H9 (cell line): Measurements from ENCODE around the gene TTC12. TPM values are rescaled to one million over a fixed set of nuclear protein-coding genes. Genes with fewer than 3 reads are reported as not detected.

ENCODE experiments used
- DNase-seq: peaks from one replicate; pipeline ENCODE4 v3.0.0-alpha.2; 2017
- H2AFZ ChIP-seq: one replicate; pipeline ENCODE4 v1.6.1; 2013; ENCODE audit warnings: mild to moderate bottlenecking, low read length, control low read depth, moderate library complexity
- H2AK5ac ChIP-seq: 2 replicates; pipeline ENCODE4 v1.6.1; 2013; ENCODE audit warnings: low read length, control low read depth, mixed read lengths; ENCODE audit not compliant: insufficient read length
- H2BK120ac ChIP-seq: one replicate; pipeline ENCODE4 v1.6.1; 2013; ENCODE audit warnings: low read depth, mild to moderate bottlenecking, low read length, control low read depth, inconsistent platforms; ENCODE audit not compliant: poor library complexity, severe bottlenecking
- H2BK12ac ChIP-seq: 2 replicates; pipeline ENCODE4 v1.6.1; 2013; ENCODE audit warnings: low read length, control low read depth, mixed read lengths, low read depth; ENCODE audit not compliant: insufficient read length
- H2BK15ac ChIP-seq: 2 replicates; pipeline ENCODE4 v1.6.1; 2013; ENCODE audit warnings: low read depth, low read length, control low read depth
- H2BK20ac ChIP-seq: one replicate; pipeline ENCODE4 v1.6.1; 2013; ENCODE audit warnings: low read depth, mild to moderate bottlenecking, low read length, control low read depth, inconsistent platforms; ENCODE audit not compliant: poor library complexity, severe bottlenecking
- H2BK5ac ChIP-seq: 2 replicates; pipeline ENCODE4 v1.6.1; 2013; ENCODE audit warnings: low read length, control low read depth, mixed read lengths; ENCODE audit not compliant: insufficient read length
- H3K14ac ChIP-seq: 2 replicates; pipeline ENCODE4 v1.6.1; 2013; ENCODE audit warnings: low read length, control low read depth; ENCODE audit not compliant: insufficient read depth
- H3K18ac ChIP-seq: 2 replicates; pipeline ENCODE4 v1.6.1; 2013; ENCODE audit warnings: low read depth, mild to moderate bottlenecking, mixed read lengths, low read length, control low read depth; ENCODE audit not compliant: insufficient read length
- H3K23ac ChIP-seq: 2 replicates; pipeline ENCODE4 v1.6.1; 2013; ENCODE audit warnings: low read length, control low read depth, mixed read lengths, low read depth; ENCODE audit not compliant: insufficient read length
- H3K23me2 ChIP-seq: 2 replicates; pipeline ENCODE4 v1.6.1; 2013; ENCODE audit warnings: low read depth, mild to moderate bottlenecking, mixed read lengths, low read length, control low read depth; ENCODE audit not compliant: insufficient read length, poor library complexity, severe bottlenecking
- H3K27ac ChIP-seq: 2 replicates; pipeline ENCODE4 v1.5.1; 2013; ENCODE audit warnings: low read length, control low read depth, mixed read lengths, low read depth; ENCODE audit not compliant: insufficient read length
- H3K27me3 ChIP-seq: 2 replicates; pipeline ENCODE4 v1.6.1; 2013; ENCODE audit warnings: low read length, control low read depth, inconsistent platforms; ENCODE audit not compliant: insufficient read depth
- H3K4ac ChIP-seq: 2 replicates; pipeline ENCODE4 v1.6.1; 2013; ENCODE audit warnings: low read depth, mild to moderate bottlenecking, control low read depth, inconsistent platforms, low read length, moderate library complexity
- H3K4me1 ChIP-seq: 2 replicates; pipeline ENCODE4 v1.6.1; 2013; ENCODE audit warnings: low read length, control low read depth, inconsistent platforms; ENCODE audit not compliant: insufficient read depth
- H3K4me2 ChIP-seq: 2 replicates; pipeline ENCODE4 v1.6.1; 2013; ENCODE audit warnings: low read length, control low read depth, mixed read lengths; ENCODE audit not compliant: insufficient read length, insufficient read depth
- H3K56ac ChIP-seq: 2 replicates; pipeline ENCODE4 v1.6.1; 2013; ENCODE audit warnings: low read depth, mild to moderate bottlenecking, mixed read lengths, low read length, control low read depth; ENCODE audit not compliant: insufficient read length
- H3K79me1 ChIP-seq: 2 replicates; pipeline ENCODE4 v1.6.1; 2013; ENCODE audit warnings: low read depth, mild to moderate bottlenecking, moderate library complexity, low read length, control low read depth, inconsistent platforms; ENCODE audit not compliant: insufficient read depth, poor library complexity, severe bottlenecking
- H3K79me2 ChIP-seq: 2 replicates; pipeline ENCODE4 v1.6.1; 2013; ENCODE audit warnings: low read length, control low read depth, inconsistent platforms; ENCODE audit not compliant: insufficient read depth
- H3K9ac ChIP-seq: 2 replicates; pipeline ENCODE4 v1.6.1; 2013; ENCODE audit warnings: low read length, control low read depth, mixed read lengths; ENCODE audit not compliant: insufficient read length; ENCODE audit errors: extremely low read depth
- H3K9me3 ChIP-seq: one replicate; pipeline ENCODE4 v1.6.1; 2013; ENCODE audit warnings: low read depth, low read length, inconsistent platforms; ENCODE audit not compliant: control insufficient read depth
- H3T11ph ChIP-seq: one replicate; pipeline ENCODE4 v1.6.1; 2013; ENCODE audit warnings: mild to moderate bottlenecking, low read length, control low read depth, inconsistent platforms
- H4K20me1 ChIP-seq: one replicate; pipeline ENCODE4 v1.6.1; 2013; ENCODE audit not compliant: control insufficient read depth, insufficient read length, insufficient read depth
- H4K5ac ChIP-seq: 2 replicates; pipeline ENCODE4 v1.6.1; 2013; ENCODE audit warnings: low read depth, mild to moderate bottlenecking, mixed read lengths, low read length, control low read depth; ENCODE audit not compliant: insufficient read length
- H4K8ac ChIP-seq: replicated peaks from 2 replicates; pipeline ENCODE4 v1.6.1; 2013; ENCODE audit warnings: low read length, control low read depth, mixed read lengths, low read depth; ENCODE audit not compliant: insufficient read length
- H4K91ac ChIP-seq: 2 replicates; pipeline ENCODE4 v1.6.1; 2013; ENCODE audit warnings: low read depth, mild to moderate bottlenecking, moderate library complexity, mixed read lengths, low read length, control low read depth; ENCODE audit not compliant: insufficient read length
- H3K27ac Mint-ChIP-seq, 3 experiments: 2 replicates in 2 of 3; 3 replicates in 1 of 3; pipeline ENCODE4 v1.8.0; 2020 to 2021; ENCODE audit warnings: mixed read lengths in 3 of 3, mild to moderate bottlenecking in 1 of 3, moderate library complexity in 1 of 3
- H3K27me3 Mint-ChIP-seq: 2 replicates; pipeline ENCODE4 v1.8.0; 2021; ENCODE audit warnings: low read depth, mild to moderate bottlenecking, moderate library complexity, mixed read lengths
- H3K36me3 Mint-ChIP-seq, 3 experiments: 2 replicates in 2 of 3; 3 replicates in 1 of 3; pipeline ENCODE4 v1.8.0; 2020 to 2021; ENCODE audit warnings: low read depth in 3 of 3, mixed read lengths in 3 of 3; ENCODE audit not compliant: insufficient read depth in 1 of 3
- H3K4me1 Mint-ChIP-seq, 2 experiments: 2 replicates each; pipeline ENCODE4 v1.8.0; 2020; ENCODE audit warnings: mixed read lengths in 2 of 2
- H3K4me3 Mint-ChIP-seq, 2 experiments: 2 replicates in 1 of 2; 3 replicates in 1 of 2; pipeline ENCODE4 v1.8.0; 2020 to 2021; ENCODE audit warnings: mild to moderate bottlenecking in 2 of 2, mixed read lengths in 2 of 2, moderate library complexity in 1 of 2
- H3K9me3 Mint-ChIP-seq, 2 experiments: 2 replicates in 1 of 2; 3 replicates in 1 of 2; pipeline ENCODE4 v1.8.0; 2020; ENCODE audit warnings: mild to moderate bottlenecking in 2 of 2, mixed read lengths in 2 of 2, moderate library complexity in 1 of 2
- WGBS: extraction: QIAGEN DNeasy Blood & Tissue Kit; methylation state at CpG from one replicate; pipeline ENCODE4 v1.1.7; 2013; ENCODE audit warnings: missing lambda C conversion rate, low lambda C conversion rate, mixed read lengths; ENCODE audit not compliant: insufficient read length; ENCODE audit errors: extremely low coverage; 5-methylcytosine and 5-hydroxymethylcytosine counted together
- total RNA-seq: library from RNA; stranded (reverse); gene quantifications from 2 replicates; pipeline ENCODE4 v1.2.1, GENCODE V29; 2021
- TF ChIP-seq, protein P1 (sequence below): fragments of 200-600 bp; sonication (generic); conservative IDR thresholded peaks from 3 replicates; pipeline ENCODE4 v1.8.0; 2021; ENCODE audit warnings: antibody characterized with exemption, mild to moderate bottlenecking

Gene TTC12
- total RNA-seq, 1 experiment from 2014 or later = 8.3 TPM

DNA sequence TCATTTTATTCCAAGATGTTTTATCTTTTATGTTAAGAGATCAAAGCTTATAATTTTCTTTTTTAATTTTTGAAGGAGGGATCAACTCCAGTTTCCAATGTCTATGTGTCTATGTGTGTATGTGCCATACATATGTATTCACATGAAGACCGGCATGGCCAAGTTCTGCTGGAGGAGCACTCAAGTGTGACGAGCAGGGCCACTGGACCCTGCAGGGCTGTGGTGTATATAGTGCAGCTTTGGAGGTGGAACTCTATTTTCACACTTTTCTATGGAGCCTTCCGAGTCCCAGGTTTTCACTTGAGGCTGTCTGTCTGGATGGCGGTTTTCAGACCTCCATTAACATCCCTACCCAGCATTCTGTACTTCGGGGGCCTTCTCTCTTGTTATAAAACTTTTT lies 36.5 kb upstream of the TTC12 start:
- Histone ChIP-seq H3K27ac (no peak overlapping the region), H2AK5ac (no peak overlapping the region), H2BK5ac (no peak overlapping the region), H3K9me3 (no peaks in the 10 kb centered on the region), H2BK20ac (no peak overlapping the region), H2BK12ac (no peak overlapping the region), H4K91ac (no peak overlapping the region), H3K18ac (no peak overlapping the region), H3K23me2 (no peaks in the 10 kb centered on the region), H3K79me2 (no peaks in the 10 kb centered on the region), H3K9ac (no peak overlapping the region), H3K14ac (no peak overlapping the region), H3K56ac (no peak overlapping the region), H3K27me3 (no peaks in the 10 kb centered on the region), H2BK15ac (no peak overlapping the region), H2AFZ (no peak overlapping the region), H2BK120ac (no peak overlapping the region), H3K23ac (no peak overlapping the region), H4K8ac (no peak overlapping the region), H3K4me1 (no peaks in the 10 kb centered on the region), H3K79me1 (no peaks in the 10 kb centered on the region), H4K5ac (no peak overlapping the region), H3K4me2 (no peak overlapping the region), H4K20me1 (no peaks in the 10 kb centered on the region), H3T11ph (no peak overlapping the region), H3K4ac (no peak overlapping the region)
- H3K27me3 Mint-ChIP-seq = no peaks in the 10 kb centered on the region
- no peaks in the 10 kb centered on the region for H3K36me3 Mint-ChIP-seq
- no peaks in the 10 kb centered on the region for H3K9me3 Mint-ChIP-seq
- TF ChIP-seq, protein P1, sequence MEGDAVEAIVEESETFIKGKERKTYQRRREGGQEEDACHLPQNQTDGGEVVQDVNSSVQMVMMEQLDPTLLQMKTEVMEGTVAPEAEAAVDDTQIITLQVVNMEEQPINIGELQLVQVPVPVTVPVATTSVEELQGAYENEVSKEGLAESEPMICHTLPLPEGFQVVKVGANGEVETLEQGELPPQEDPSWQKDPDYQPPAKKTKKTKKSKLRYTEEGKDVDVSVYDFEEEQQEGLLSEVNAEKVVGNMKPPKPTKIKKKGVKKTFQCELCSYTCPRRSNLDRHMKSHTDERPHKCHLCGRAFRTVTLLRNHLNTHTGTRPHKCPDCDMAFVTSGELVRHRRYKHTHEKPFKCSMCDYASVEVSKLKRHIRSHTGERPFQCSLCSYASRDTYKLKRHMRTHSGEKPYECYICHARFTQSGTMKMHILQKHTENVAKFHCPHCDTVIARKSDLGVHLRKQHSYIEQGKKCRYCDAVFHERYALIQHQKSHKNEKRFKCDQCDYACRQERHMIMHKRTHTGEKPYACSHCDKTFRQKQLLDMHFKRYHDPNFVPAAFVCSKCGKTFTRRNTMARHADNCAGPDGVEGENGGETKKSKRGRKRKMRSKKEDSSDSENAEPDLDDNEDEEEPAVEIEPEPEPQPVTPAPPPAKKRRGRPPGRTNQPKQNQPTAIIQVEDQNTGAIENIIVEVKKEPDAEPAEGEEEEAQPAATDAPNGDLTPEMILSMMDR = no peak
- no CpG with 5 or more reads among the region's 5 CpGs for WGBS
- H3K4me3 Mint-ChIP-seq = no peak overlapping the region
- DNase-seq = no peak
- peaks cover 0 to 4% of the 10 kb centered on the region in 2 experiments; a peak in 1 of 4 replicates for H3K4me1 Mint-ChIP-seq
- H3K27ac Mint-ChIP-seq = no peak overlapping the region
